Hepatocyte (in vitro differentiated cells): ENCODE results near the gene BMP7. TPM values are rescaled to one million over a fixed set of nuclear protein-coding genes. Genes with fewer than 3 reads are reported as not detected.

Source experiments
- DNase-seq: peaks from one replicate; pipeline ENCODE4 v3.0.0-alpha.2; 2016; ENCODE audit warnings: low spot score
- H2AFZ ChIP-seq: fragments of 200-600 bp; sonication (generic); 2 replicates; pipeline ENCODE4 v1.6.0; 2016; ENCODE audit warnings: antibody characterized with exemption, mild to moderate bottlenecking
- H3K27ac ChIP-seq: fragments of 200-600 bp; sonication (generic); 2 replicates; pipeline ENCODE4 v1.5.1; 2016; ENCODE audit warnings: mild to moderate bottlenecking
- H3K27me3 ChIP-seq: fragments of 200-600 bp; sonication (generic); 2 replicates; pipeline ENCODE4 v1.6.1; 2016
- H3K36me3 ChIP-seq: fragments of 200-600 bp; sonication (generic); replicated peaks from 2 replicates; pipeline ENCODE4 v1.5.1; 2016; ENCODE audit warnings: low read depth; ENCODE audit not compliant: insufficient read depth
- H3K4me1 ChIP-seq: fragments of 200-600 bp; sonication (generic); 2 replicates; pipeline ENCODE4 v1.5.1; 2016; ENCODE audit warnings: mild to moderate bottlenecking, moderate library complexity; ENCODE audit not compliant: insufficient read depth
- H3K4me2 ChIP-seq: fragments of 200-600 bp; sonication (generic); 2 replicates; pipeline ENCODE4 v1.6.0; 2016
- H3K4me3 ChIP-seq: fragments of 200-600 bp; sonication (generic); 2 replicates; pipeline ENCODE4 v1.5.1; 2016; ENCODE audit warnings: mild to moderate bottlenecking
- H3K79me2 ChIP-seq: fragments of 200-600 bp; sonication (generic); 2 replicates; pipeline ENCODE4 v1.6.0; 2017; ENCODE audit warnings: mild to moderate bottlenecking
- H3K9me2 ChIP-seq: fragments of 200-600 bp; sonication (generic); replicated peaks from 2 replicates; pipeline ENCODE4 v1.6.0; 2017; ENCODE audit warnings: mild to moderate bottlenecking; ENCODE audit not compliant: insufficient read depth
- H3K9me3 ChIP-seq: fragments of 200-600 bp; sonication (generic); 2 replicates; pipeline ENCODE4 v1.5.1; 2016; ENCODE audit warnings: low read depth, mild to moderate bottlenecking
- H4K20me1 ChIP-seq: fragments of 200-600 bp; sonication (generic); 2 replicates; pipeline ENCODE4 v1.6.0; 2016; ENCODE audit warnings: mild to moderate bottlenecking; ENCODE audit not compliant: insufficient read depth, poor library complexity, severe bottlenecking
- EZH2 ChIP-seq: fragments of 200-600 bp; sonication (generic); IDR thresholded peaks from 2 replicates; pipeline ENCODE4 v1.6.1; 2016; ENCODE audit warnings: antibody characterized with exemption, mild to moderate bottlenecking, borderline replicate concordance
- EZH2phosphoT487 ChIP-seq: fragments of 200-600 bp; sonication (generic); IDR thresholded peaks from one replicate; pipeline ENCODE4 v1.6.1; 2018; ENCODE audit warnings: antibody characterized with exemption, mild to moderate bottlenecking, low read depth, moderate library complexity; ENCODE audit not compliant: unreplicated experiment, severe bottlenecking
- WGBS: methylation state at CpG from one replicate; pipeline ENCODE4 v1.1.6; 2016; ENCODE audit warnings: low lambda C conversion rate; ENCODE audit errors: missing lambda C conversion rate; 5-methylcytosine and 5-hydroxymethylcytosine counted together
- polyA plus RNA-seq: library from polyadenylated mRNA; unstranded; fragments of >200 nt; fragmentation: Nextera tagmentation; extraction: Ambion mirVana; gene quantifications from 2 replicates; pipeline ENCODE4 v1.2.1, GENCODE V29; 2016
- total RNA-seq: library from RNA; depleted of rRNA; stranded (reverse); fragments of >200 nt; gene quantifications from 2 replicates; pipeline ENCODE4 v1.2.3, GENCODE V29; 2014
- TF ChIP-seq, protein P1 (sequence below): fragments of 200-600 bp; sonication (generic); IDR thresholded peaks from 2 replicates; pipeline ENCODE4 v1.5.1; 2016; ENCODE audit warnings: antibody characterized with exemption, mild to moderate bottlenecking; ENCODE audit not compliant: poor library complexity

Gene BMP7
- total and polyA plus RNA-seq, 2 experiments from 2014 or later: 9.1 to 14.8 TPM

DNA sequence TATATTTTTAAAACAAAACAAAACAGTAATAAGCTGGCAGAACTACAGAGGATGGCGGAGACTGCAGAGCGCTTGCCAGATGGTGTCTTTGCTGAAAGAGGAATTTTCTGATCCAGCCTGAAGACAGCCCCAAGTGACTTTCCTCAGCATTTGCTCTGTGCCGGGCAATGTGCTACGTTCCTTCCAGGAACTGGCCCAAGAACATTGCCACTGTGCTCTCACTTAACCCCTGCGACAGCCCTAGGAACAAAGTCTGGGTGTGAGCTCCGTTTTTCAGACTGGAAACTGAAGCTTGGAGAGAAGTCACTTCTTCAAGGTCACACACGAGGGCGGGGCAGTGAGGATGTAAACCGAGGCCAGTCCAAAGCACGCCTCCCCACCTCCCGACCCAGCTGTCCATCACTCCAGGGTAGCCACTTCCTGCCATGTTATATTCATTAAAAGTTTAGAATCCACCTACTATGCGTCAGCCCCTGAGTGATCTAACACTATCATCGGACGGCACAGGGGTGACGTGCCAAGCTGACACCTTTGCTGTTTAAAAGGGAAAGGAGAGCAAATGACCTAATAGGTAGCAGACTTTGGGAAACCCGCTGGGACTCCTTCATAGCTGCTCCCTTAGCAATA is 22.3 kb upstream of the BMP7 start:
- Histone ChIP-seq H4K20me1 (no peaks in the 10 kb centered on the region), H3K27me3 (no peaks in the 10 kb centered on the region), H2AFZ (no peak overlapping the region), H3K9me2 (no peaks in the 10 kb centered on the region), H3K4me1 (peaks cover 18% of the 10 kb centered on the region), H3K79me2 (no peaks in the 10 kb centered on the region), H3K4me3 (no peak overlapping the region), H3K4me2 (no peak overlapping the region), H3K27ac (no peak overlapping the region), H3K36me3 (no peaks in the 10 kb centered on the region), H3K9me3 (no peaks in the 10 kb centered on the region)
- no peak for DNase-seq
- TF ChIP-seq, protein P1, sequence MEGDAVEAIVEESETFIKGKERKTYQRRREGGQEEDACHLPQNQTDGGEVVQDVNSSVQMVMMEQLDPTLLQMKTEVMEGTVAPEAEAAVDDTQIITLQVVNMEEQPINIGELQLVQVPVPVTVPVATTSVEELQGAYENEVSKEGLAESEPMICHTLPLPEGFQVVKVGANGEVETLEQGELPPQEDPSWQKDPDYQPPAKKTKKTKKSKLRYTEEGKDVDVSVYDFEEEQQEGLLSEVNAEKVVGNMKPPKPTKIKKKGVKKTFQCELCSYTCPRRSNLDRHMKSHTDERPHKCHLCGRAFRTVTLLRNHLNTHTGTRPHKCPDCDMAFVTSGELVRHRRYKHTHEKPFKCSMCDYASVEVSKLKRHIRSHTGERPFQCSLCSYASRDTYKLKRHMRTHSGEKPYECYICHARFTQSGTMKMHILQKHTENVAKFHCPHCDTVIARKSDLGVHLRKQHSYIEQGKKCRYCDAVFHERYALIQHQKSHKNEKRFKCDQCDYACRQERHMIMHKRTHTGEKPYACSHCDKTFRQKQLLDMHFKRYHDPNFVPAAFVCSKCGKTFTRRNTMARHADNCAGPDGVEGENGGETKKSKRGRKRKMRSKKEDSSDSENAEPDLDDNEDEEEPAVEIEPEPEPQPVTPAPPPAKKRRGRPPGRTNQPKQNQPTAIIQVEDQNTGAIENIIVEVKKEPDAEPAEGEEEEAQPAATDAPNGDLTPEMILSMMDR: no peak
- TF ChIP-seq EZH2phosphoT487: no peak
- TF ChIP-seq EZH2: no peak
- 70% methylated on average over 16 of the region's 16 CpGs for WGBS

DNA sequence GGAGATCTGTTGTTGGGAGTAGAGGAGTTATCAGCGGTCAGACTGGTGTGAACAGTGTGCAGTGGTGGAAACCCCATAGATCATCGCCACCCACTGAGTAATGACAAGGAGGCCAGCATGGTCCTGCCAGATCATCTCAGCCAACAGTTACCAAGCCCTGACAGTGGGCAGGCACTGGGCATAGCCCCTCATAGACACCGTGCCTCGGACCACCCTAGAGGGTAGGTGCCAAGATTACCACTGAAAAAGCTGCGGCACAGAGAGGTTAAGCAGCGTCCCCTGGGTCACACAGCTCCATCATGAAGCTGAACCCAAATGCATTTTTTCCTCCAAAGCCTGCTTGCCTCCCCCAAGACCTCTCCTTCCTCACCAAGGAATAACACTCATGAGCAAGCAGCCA is 21.5 kb upstream of the BMP7 start:
- no peaks in the 10 kb centered on the region for H4K20me1 ChIP-seq
- peaks cover 23% of the 10 kb centered on the region for H3K4me1 ChIP-seq
- WGBS: 82% methylated on average over 6 of the region's 6 CpGs

DNA sequence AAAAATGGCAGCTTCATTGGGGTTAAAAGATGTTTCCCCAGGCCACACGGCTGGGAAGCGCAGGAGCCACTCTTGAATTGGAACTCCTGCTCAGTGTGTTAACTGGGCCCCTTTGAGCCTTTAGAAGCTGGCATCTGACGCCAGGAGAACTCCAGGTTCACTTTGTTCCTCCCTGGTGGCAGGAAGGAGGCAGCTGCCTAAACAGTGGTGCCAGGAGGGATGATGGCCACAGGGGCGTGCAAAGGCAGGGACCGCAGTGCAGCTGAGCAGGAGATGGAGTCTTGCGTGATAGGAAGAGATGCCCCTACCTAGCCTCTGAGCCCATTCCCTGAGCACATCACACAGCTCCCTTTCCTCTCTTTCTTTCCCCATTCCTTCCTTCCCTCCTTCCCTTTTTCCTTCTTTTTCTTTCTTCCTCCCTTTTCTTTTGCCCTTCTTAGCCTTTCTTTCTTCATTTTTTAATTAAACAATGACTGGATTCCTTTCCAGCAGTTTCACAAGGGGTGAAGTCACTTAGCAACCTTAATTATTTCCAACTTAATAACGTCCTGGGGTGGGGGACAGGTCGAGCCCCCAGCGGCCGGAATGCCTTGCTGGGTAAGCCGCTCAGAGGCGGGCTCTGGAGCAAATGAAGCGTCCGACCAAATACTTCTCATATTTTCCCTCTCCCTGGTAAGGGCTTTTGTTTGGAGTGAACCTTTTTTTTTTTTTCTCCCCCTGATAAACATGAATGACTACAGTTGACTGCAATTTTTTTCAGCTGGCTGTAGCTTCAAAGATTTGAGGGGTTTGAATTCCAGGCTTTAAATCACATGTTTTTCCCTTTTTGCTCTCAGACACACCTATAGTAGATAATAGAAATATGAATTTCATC is 20.8 kb upstream of the BMP7 start:
- Histone ChIP-seq H3K9me2 (no peaks in the 10 kb centered on the region), H3K79me2 (no peaks in the 10 kb centered on the region), H2AFZ (no peak overlapping the region), H3K27me3 (no peaks in the 10 kb centered on the region), H3K9me3 (no peaks in the 10 kb centered on the region), H3K4me3 (no peak overlapping the region), H3K4me1 (peaks cover 25% of the 10 kb centered on the region), H3K36me3 (no peaks in the 10 kb centered on the region), H3K27ac (no peak overlapping the region), H3K4me2 (peak overlapping the region; percentile 43), H4K20me1 (no peaks in the 10 kb centered on the region)
- 46% methylated on average over 14 of the region's 14 CpGs for WGBS
- no peak for TF ChIP-seq EZH2
- TF ChIP-seq, protein P1: no peak
- no peak for TF ChIP-seq EZH2phosphoT487
- DNase-seq: peak; percentile 36

More for the DNA sequence above, 21.5 kb upstream of the BMP7 start:
- Histone ChIP-seq H3K36me3 (no peaks in the 10 kb centered on the region), H3K4me3 (no peak overlapping the region), H3K27ac (no peak overlapping the region), H3K27me3 (no peaks in the 10 kb centered on the region), H3K9me3 (no peaks in the 10 kb centered on the region), H3K79me2 (no peaks in the 10 kb centered on the region), H3K9me2 (no peaks in the 10 kb centered on the region), H2AFZ (no peak overlapping the region), H3K4me2 (peak overlapping the region; percentile 43)
- TF ChIP-seq EZH2 (no peak), EZH2phosphoT487 (no peak)
- TF ChIP-seq, protein P1: no peak
- DNase-seq: no peak
